Kidney (tissue), 14 donors: ENCODE results near the gene ATXN10. TPM values are rescaled to one million over a fixed set of nuclear protein-coding genes. Genes with fewer than 3 reads are reported as not detected.

ENCODE experiments used
- DNase-seq, 5 donors: peaks; one replicate each; pipeline ENCODE4 v3.0.0-alpha.2; 2013 to 2020
- FAIRE-seq: peaks from 2 replicates; lab custom pipeline; 2012; peaks lifted over from hg19 to GRCh38; lab: Jason Lieb, UNC
- H3K27ac ChIP-seq, 2 donors: one replicate each; pipeline ENCODE4 v1.7.0; 2013; ENCODE audit warnings: low read depth in 2 of 2, low read length in 2 of 2, inconsistent platforms in 1 of 2
- H3K27me3 ChIP-seq: one replicate; pipeline ENCODE4 v1.7.1; 2013; ENCODE audit warnings: low read length, inconsistent platforms; ENCODE audit not compliant: control insufficient read depth, insufficient read depth
- H3K36me3 ChIP-seq, 3 donors: one replicate each; pipeline versions ENCODE4 v1.7.0 to v1.7.1; 2013; ENCODE audit warnings: low read length in 3 of 3, control low read depth in 1 of 3, inconsistent platforms in 1 of 3; ENCODE audit not compliant: insufficient read depth in 3 of 3, control insufficient read depth in 2 of 3
- H3K4me1 ChIP-seq, 3 donors: one replicate each; pipeline versions ENCODE4 v1.7.0 to v1.7.1; 2013; ENCODE audit warnings: low read length in 3 of 3, inconsistent platforms in 1 of 3, low read depth in 1 of 3; ENCODE audit not compliant: control insufficient read depth in 2 of 3, insufficient read depth in 2 of 3
- H3K4me3 ChIP-seq, 3 donors: one replicate each; pipeline versions ENCODE4 v1.7.0 to v1.8.1; 2013; ENCODE audit warnings: low read length in 3 of 3, control low read depth in 1 of 3, inconsistent platforms in 1 of 3
- H3K9ac ChIP-seq, 3 donors: one replicate each; pipeline versions ENCODE4 v1.7.0 to v1.7.1; 2013; ENCODE audit warnings: low read length in 3 of 3, control low read depth in 1 of 3, inconsistent platforms in 1 of 3
- H3K9me3 ChIP-seq, 3 donors: one replicate each; pipeline versions ENCODE4 v1.7.0 to v1.7.1; 2013; ENCODE audit warnings: low read length in 3 of 3, control low read depth in 1 of 3, inconsistent platforms in 1 of 3; ENCODE audit not compliant: control insufficient read depth in 2 of 3, insufficient read depth in 1 of 3
- CTCF ChIP-seq: IDR thresholded peaks from 3 replicates; pipeline ENCODE4 v1.5.1; 2012; ENCODE audit warnings: mild to moderate bottlenecking, moderate library complexity, borderline replicate concordance; ENCODE audit not compliant: insufficient read depth; ENCODE audit errors: extremely low read depth
- intact Hi-C: fragments of 100-400 bp; cut with DNase I; formaldehyde crosslinking; loops from one replicate; pipeline ENCODE4 v1.11.1; 2022
- polyA plus RNA-seq: library from polyadenylated mRNA; stranded (reverse); fragments of 350-450 nt; fragmentation: Illumina TruSeq; extraction: RNeasy Lipid Tissue Mini Kit (QIAGEN cat#74804); gene quantifications from one replicate; pipeline ENCODE4 v1.2.3, GENCODE V29; 2014; ENCODE audit warnings: low read depth, low replicate concordance; ENCODE audit not compliant: insufficient read depth
- total RNA-seq: library from RNA; stranded (reverse); fragmentation: NEBNext Ultra II Directional; extraction: Animal tissue kit (Norgen Biotek cat#: 25700); gene quantifications from one replicate; pipeline ENCODE4 v1.2.1, GENCODE V29; 2021
- donor health status: control.
- donor health status: control.
- donor health status: control.
- donor health status: control.
- donor health status: control.
- donor health status: DM: yes; HTN: yes; CAD: no.
- donor health status: Normal renal cell carcinoma (clear cell type).

Gene ATXN10
- total and polyA plus RNA-seq, 2 donors from 2014 or later: 121 to 142 TPM

GRCh38 chr22:45775569-45776312, 104.1 kb downstream of the ATXN10 start:
- Histone ChIP-seq H3K4me1 (no peaks in the 10 kb centered on the region), H3K9ac (no peak overlapping the region), H3K4me3 (no peak overlapping the region), H3K27ac (no peak overlapping the region), H3K36me3 (no peaks in the 10 kb centered on the region), H3K27me3 (no peaks in the 10 kb centered on the region), H3K9me3 (no peaks in the 10 kb centered on the region)
- no peak for FAIRE-seq
- no peak for DNase-seq
- no peak for TF ChIP-seq CTCF
- intact Hi-C loops: no loop called here

GRCh38 chr22:45776313-45776585, 104.6 kb downstream of the ATXN10 start:
- DNase-seq: no peak
- H3K27ac ChIP-seq: no peak overlapping the region
- intact Hi-C loops: no loop called here
- no peak for FAIRE-seq
- no peak overlapping the region for H3K4me3 ChIP-seq
- H3K36me3 ChIP-seq: no peaks in the 10 kb centered on the region
- no peak for TF ChIP-seq CTCF
- no peaks in the 10 kb centered on the region for H3K27me3 ChIP-seq
- H3K9ac ChIP-seq: no peak overlapping the region
- H3K4me1 ChIP-seq: no peaks in the 10 kb centered on the region
- no peaks in the 10 kb centered on the region for H3K9me3 ChIP-seq

- Histone ChIP-seq H3K4me1 (no peaks in the 10 kb centered on the region), H3K4me3 (no peak overlapping the region), H3K9me3 (no peaks in the 10 kb centered on the region), H3K27ac (no peak overlapping the region), H3K9ac (no peak overlapping the region), H3K36me3 (no peaks in the 10 kb centered on the region), H3K27me3 (no peaks in the 10 kb centered on the region)
- FAIRE-seq: no peak
- TF ChIP-seq CTCF: no peak
- peak in 1 of 5 donors; percentile 31 for DNase-seq
- intact Hi-C loops: no loop called here
Measured at GRCh38 chr22:45777046-45777851, 105.6 kb downstream of the ATXN10 start.
